Right lobe of liver (tissue), 6 donors: ENCODE results near the gene GATD1. TPM values are rescaled to one million over a fixed set of nuclear protein-coding genes. Genes with fewer than 3 reads are reported as not detected.

Experiments
- ATAC-seq, 4 donors: fragments of 200-7000 bp; cut with Tn5 transposase; one replicate each; pipeline ENCODE4 v1.9.1; 2020; ENCODE audit warnings: mild to moderate bottlenecking in 4 of 4, moderate library complexity in 4 of 4
- DNase-seq, 3 donors: peaks; one replicate each; pipeline ENCODE4 v3.0.0-alpha.2; 2020
- H3K27ac ChIP-seq, 3 donors: fragments of 200-600 bp; one replicate each; pipeline ENCODE4 v1.8.0; 2022
- H3K27me3 ChIP-seq, 2 donors: fragments of 200-600 bp; one replicate each; pipeline ENCODE4 v1.8.0; 2022
- H3K36me3 ChIP-seq, 4 donors: fragments of 200-600 bp; sonication (generic) in 1 of 4; one replicate each; pipeline versions ENCODE4 v1.5.1 to v1.8.0; 2017 to 2022; ENCODE audit warnings: control low read depth in 1 of 4
- H3K4me1 ChIP-seq, 4 donors: fragments of 200-600 bp; sonication (generic) in 1 of 4; one replicate each; pipeline versions ENCODE4 v1.5.1 to v1.8.0; 2017 to 2022; ENCODE audit warnings: control low read depth in 1 of 4
- H3K4me3 ChIP-seq, 3 donors: fragments of 200-600 bp; one replicate each; pipeline ENCODE4 v1.8.0; 2022
- H3K9me3 ChIP-seq, 4 donors: fragments of 200-600 bp; sonication (generic) in 1 of 4; one replicate each; pipeline versions ENCODE4 v1.5.1 to v1.8.0; 2017 to 2022; ENCODE audit warnings: control low read depth in 1 of 4
- CTCF ChIP-seq, 4 donors: fragments of 200-600 bp in 3 of 4; fragments of 450-650 bp in 1 of 4; IDR thresholded peaks; one replicate each; pipeline versions ENCODE4 v1.5.1 to v1.8.0; 2016 to 2022; ENCODE audit warnings: antibody characterized with exemption in 4 of 4, mild to moderate bottlenecking in 2 of 4
- POLR2A ChIP-seq: fragments of 450-650 bp; IDR thresholded peaks from one replicate; pipeline ENCODE4 v1.6.1; 2017; ENCODE audit warnings: antibody characterized with exemption, mild to moderate bottlenecking
- WGBS: methylation state at CpG from one replicate; pipeline ENCODE4 v1.1.6; 2018; ENCODE audit warnings: low coverage, low lambda C conversion rate; ENCODE audit not compliant: insufficient coverage; ENCODE audit errors: missing lambda C conversion rate; 5-methylcytosine and 5-hydroxymethylcytosine counted together
- intact Hi-C, 2 donors: fragments of 100-400 bp; cut with DNase I; formaldehyde crosslinking; loops; one replicate each; pipeline versions ENCODE4 v1.11.2 to v1.14.1; 2022
- total RNA-seq, 6 experiments: library from RNA; depleted of rRNA in 2 of 6; stranded (reverse); fragments of >200 nt in 2 of 6; fragmentation: NEBNext Ultra II Directional in 3 of 6; extraction: Animal tissue kit (Norgen Biotek cat#: 25700) in 3 of 6; gene quantifications; one replicate each; pipeline versions ENCODE4 v1.1.0 to v1.2.4, GENCODE V29; 2016 to 2023
- donor health status: DM: no; HTN: yes; CAD: no.
- donor health status: DM: no; HTN: no; CAD: no.
- donor health status: DM: no; HTN: no; CAD: no.
- donor health status: DM: no; HTN: yes; CAD: no.
- donor health status: DM: no; HTN: yes; CAD: no.

Gene GATD1
- total RNA-seq, 6 experiments from 2014 or later = 15.8 to 31.9 (median 27.7) TPM

GRCh38 chr11:788009-788640 is 10.8 kb upstream of the GATD1 start:
- Histone ChIP-seq H3K4me1 (peaks cover 0 to 4% (median 0%) of the 10 kb centered on the region in 4 donors), H3K27ac (no peak overlapping the region), H3K4me3 (no peak overlapping the region), H3K36me3 (peaks cover 0 to 13% (median 0%) of the 10 kb centered on the region in 4 donors), H3K9me3 (no peaks in the 10 kb centered on the region), H3K27me3 (no peaks in the 10 kb centered on the region)
- no peak for TF ChIP-seq CTCF (IDR thresholded peaks at IDR 0.05)
- TF ChIP-seq POLR2A = no peak
- WGBS = 42% methylated on average over 8 of the region's 28 CpGs
- DNase-seq (no peak), ATAC-seq (no peak)
- intact Hi-C loops = no loop called here

- TF ChIP-seq POLR2A (no peak), CTCF (IDR thresholded peaks at IDR 0.05) (no peak)
- ATAC-seq (no peak), DNase-seq (no peak)
- Histone ChIP-seq H3K27ac (no peak overlapping the region), H3K9me3 (no peaks in the 10 kb centered on the region), H3K27me3 (no peaks in the 10 kb centered on the region), H3K4me3 (no peak overlapping the region), H3K4me1 (peaks cover 0 to 4% (median 0%) of the 10 kb centered on the region in 4 donors), H3K36me3 (peaks cover 0 to 10% (median 0%) of the 10 kb centered on the region in 4 donors)
- intact Hi-C loops = no loop called here
- 89% methylated on average over 5 of the region's 24 CpGs for WGBS
These were observed 9.9 kb upstream of the GATD1 start for GRCh38 chr11:787084-787675.

GRCh38 chr11:786235-787083 is 9.2 kb upstream of the GATD1 start:
- 81% methylated on average over 3 of the region's 24 CpGs for WGBS
- ATAC-seq (no peak), DNase-seq (peak in 1 of 3 donors; percentile 51)
- TF ChIP-seq CTCF (IDR thresholded peaks at IDR 0.05) (no peak), POLR2A (no peak)
- H3K4me1 ChIP-seq = peaks cover 0 to 4% (median 0%) of the 10 kb centered on the region in 4 donors
- no peaks in the 10 kb centered on the region for H3K9me3 ChIP-seq
- H3K27me3 ChIP-seq = no peaks in the 10 kb centered on the region
- no peak overlapping the region for H3K27ac ChIP-seq
- H3K36me3 ChIP-seq = peaks cover 0 to 10% (median 0%) of the 10 kb centered on the region in 4 donors
- no peak overlapping the region for H3K4me3 ChIP-seq
- intact Hi-C loops = no loop called here

GRCh38 chr11:783581-784015 is 6.3 kb upstream of the GATD1 start:
- H3K4me1 ChIP-seq = peaks cover 0 to 11% (median 5%) of the 10 kb centered on the region in 4 donors
- no peaks in the 10 kb centered on the region for H3K9me3 ChIP-seq
- TF ChIP-seq CTCF (IDR thresholded peaks at IDR 0.05) (peak in 2 of 4 donors; percentile 12 to 53), POLR2A (no peak)
- DNase-seq = peak in 2 of 3 donors; percentile 57 to 71
- no peak overlapping the region for H3K4me3 ChIP-seq
- ATAC-seq = peak in 3 of 4 donors; percentile 15 to 63 (median 52)
- intact Hi-C loops = no loop called here
- no peaks in the 10 kb centered on the region for H3K27me3 ChIP-seq
- H3K27ac ChIP-seq = no peak overlapping the region
- WGBS = 28% methylated on average over 18 of the region's 24 CpGs
- H3K36me3 ChIP-seq = peaks cover 0 to 10% (median 0%) of the 10 kb centered on the region in 4 donors
